Trophoblast cell (in vitro differentiated cells and primary cell): Measurements from ENCODE around the gene GTF3C5.
"Not testable (repeated sequence)": the region's sequence is repeated elsewhere in the genome, so short reads cannot be mapped to it uniquely, and the experiment has no call there.

Source experiments
- DNase-seq, 2 donors: peaks; one replicate each; pipeline ENCODE4 v3.0.0-alpha.2; 2016
- H2AFZ ChIP-seq: 2 replicates; pipeline ENCODE4 v1.6.1; 2013; ENCODE audit warnings: low read length, moderate library complexity, mild to moderate bottlenecking; ENCODE audit not compliant: insufficient read depth, poor library complexity
- H2AK5ac ChIP-seq: 2 replicates; pipeline ENCODE4 v1.6.1; 2013; ENCODE audit warnings: mild to moderate bottlenecking, low read length
- H2BK120ac ChIP-seq: 2 replicates; pipeline ENCODE4 v1.6.1; 2013; ENCODE audit warnings: low read length, mild to moderate bottlenecking, moderate library complexity; ENCODE audit not compliant: insufficient read depth, poor library complexity
- H2BK12ac ChIP-seq: 2 replicates; pipeline ENCODE4 v1.6.1; 2013; ENCODE audit warnings: mild to moderate bottlenecking, low read length, moderate library complexity
- H2BK5ac ChIP-seq: 2 replicates; pipeline ENCODE4 v1.6.1; 2013; ENCODE audit warnings: low read length, low read depth, moderate library complexity, mild to moderate bottlenecking; ENCODE audit not compliant: poor library complexity
- H3K14ac ChIP-seq: 2 replicates; pipeline ENCODE4 v1.6.1; 2013; ENCODE audit warnings: mild to moderate bottlenecking, low read length
- H3K18ac ChIP-seq: 2 replicates; pipeline ENCODE4 v1.6.1; 2013; ENCODE audit warnings: mild to moderate bottlenecking, low read length
- H3K23ac ChIP-seq: 2 replicates; pipeline ENCODE4 v1.6.1; 2013; ENCODE audit warnings: low read length
- H3K27ac ChIP-seq: 2 replicates; pipeline ENCODE4 v1.5.1; 2013; ENCODE audit warnings: low read depth, mild to moderate bottlenecking, inconsistent platforms, low read length, moderate library complexity
- H3K27me3 ChIP-seq: 2 replicates; pipeline ENCODE4 v1.6.1; 2013; ENCODE audit warnings: inconsistent platforms, mild to moderate bottlenecking, low read length, moderate library complexity; ENCODE audit not compliant: insufficient read depth
- H3K36me3 ChIP-seq, 2 experiments: 1 replicate in 1 of 2; 2 replicates in 1 of 2; pipeline ENCODE4 v1.6.1; 2013; ENCODE audit warnings: low read length in 2 of 2, mild to moderate bottlenecking in 2 of 2, moderate library complexity in 1 of 2; ENCODE audit not compliant: insufficient read depth in 2 of 2, control insufficient read depth in 1 of 2
- H3K4ac ChIP-seq: 2 replicates; pipeline ENCODE4 v1.6.1; 2013; ENCODE audit warnings: low read depth, mild to moderate bottlenecking, low read length, moderate library complexity
- H3K4me1 ChIP-seq, 2 experiments: 1 replicate in 1 of 2; 2 replicates in 1 of 2; pipeline ENCODE4 v1.6.1; 2013; ENCODE audit warnings: low read length in 2 of 2, mild to moderate bottlenecking in 2 of 2, moderate library complexity in 1 of 2; ENCODE audit not compliant: insufficient read depth in 2 of 2, control insufficient read depth in 1 of 2
- H3K4me2 ChIP-seq: 2 replicates; pipeline ENCODE4 v1.6.1; 2013; ENCODE audit warnings: inconsistent platforms, mild to moderate bottlenecking, low read length, moderate library complexity
- H3K4me3 ChIP-seq: 2 replicates; pipeline ENCODE4 v1.5.1; 2013; ENCODE audit warnings: mild to moderate bottlenecking, low read depth, low read length, inconsistent platforms
- H3K79me1 ChIP-seq: one replicate; pipeline ENCODE4 v1.6.1; 2013; ENCODE audit warnings: low read length
- H3K79me2 ChIP-seq: 2 replicates; pipeline ENCODE4 v1.6.1; 2013; ENCODE audit warnings: low read length, mild to moderate bottlenecking; ENCODE audit not compliant: control insufficient read depth, insufficient read depth, poor library complexity
- H3K9ac ChIP-seq: 2 replicates; pipeline ENCODE4 v1.6.1; 2013; ENCODE audit warnings: mild to moderate bottlenecking, low read length
- H3K9me3 ChIP-seq: 2 replicates; pipeline ENCODE4 v1.6.1; 2013; ENCODE audit warnings: low read depth, mild to moderate bottlenecking, control low read depth, inconsistent platforms, low read length; ENCODE audit not compliant: insufficient read depth
- H4K12ac ChIP-seq: 2 replicates; pipeline ENCODE4 v1.6.1; 2013; ENCODE audit warnings: low read depth, mild to moderate bottlenecking, low read length, moderate library complexity
- H4K8ac ChIP-seq: 2 replicates; pipeline ENCODE4 v1.6.1; 2013; ENCODE audit warnings: low read depth, mild to moderate bottlenecking, low read length, moderate library complexity
- H4K91ac ChIP-seq: one replicate; pipeline ENCODE4 v1.6.1; 2013; ENCODE audit warnings: low read depth, mild to moderate bottlenecking, low read length, moderate library complexity
- WGBS: extraction: QIAGEN DNeasy Blood & Tissue Kit; methylation state at CpG from one replicate; pipeline ENCODE4 v1.1.7; 2013; ENCODE audit warnings: missing lambda C conversion rate; ENCODE audit not compliant: insufficient read length, insufficient coverage; ENCODE audit errors: extremely low coverage; 5-methylcytosine and 5-hydroxymethylcytosine counted together

GTF3C5 gene

DNA sequence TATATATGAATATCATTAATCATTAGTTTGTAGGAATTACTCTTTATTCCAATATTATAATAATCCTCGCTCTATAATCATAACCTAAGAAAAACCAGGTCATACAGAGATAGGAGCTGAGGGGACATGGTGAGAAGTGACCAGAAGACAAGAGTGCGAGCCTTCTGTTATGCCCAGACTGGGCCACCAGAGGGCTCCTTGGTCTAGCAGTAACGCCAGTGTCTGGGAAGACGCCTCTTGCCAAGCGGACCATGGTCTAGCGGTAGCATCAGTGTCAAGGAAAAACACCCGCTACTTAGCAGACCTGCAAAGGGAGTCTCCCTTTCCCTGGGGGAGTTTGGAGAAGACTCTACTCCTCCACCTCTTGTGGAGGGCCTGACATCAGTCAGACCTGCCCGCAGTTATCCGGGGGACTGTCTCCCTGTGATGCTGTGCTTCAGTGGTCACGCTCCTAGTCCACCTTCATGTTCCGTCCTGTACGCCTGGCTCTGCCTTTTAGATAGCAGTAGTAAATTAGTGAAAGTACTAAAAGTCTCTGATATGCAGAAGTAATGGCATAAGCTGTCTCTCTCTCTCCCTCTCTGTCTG, 10.2 kb downstream of the GTF3C5 start:
- not testable (repeated sequence) for H3K79me1 ChIP-seq, H3K9me3 ChIP-seq, H2AFZ ChIP-seq, H3K4ac ChIP-seq, H3K4me1 ChIP-seq, H3K79me2 ChIP-seq, H4K8ac ChIP-seq, H3K4me2 ChIP-seq, H2BK120ac ChIP-seq, H2AK5ac ChIP-seq, H4K91ac ChIP-seq, H2BK5ac ChIP-seq, H3K23ac ChIP-seq, H3K9ac ChIP-seq, H3K27me3 ChIP-seq, H4K12ac ChIP-seq, H3K14ac ChIP-seq, H3K4me3 ChIP-seq, H2BK12ac ChIP-seq, H3K18ac ChIP-seq, H3K27ac ChIP-seq
- peaks cover 43 to 55% of the 10 kb centered on the region in 2 experiments for H3K36me3 ChIP-seq
- DNase-seq = peak; percentile 30 to 64
- WGBS = no CpG with 5 or more reads among the region's 12 CpGs

DNA sequence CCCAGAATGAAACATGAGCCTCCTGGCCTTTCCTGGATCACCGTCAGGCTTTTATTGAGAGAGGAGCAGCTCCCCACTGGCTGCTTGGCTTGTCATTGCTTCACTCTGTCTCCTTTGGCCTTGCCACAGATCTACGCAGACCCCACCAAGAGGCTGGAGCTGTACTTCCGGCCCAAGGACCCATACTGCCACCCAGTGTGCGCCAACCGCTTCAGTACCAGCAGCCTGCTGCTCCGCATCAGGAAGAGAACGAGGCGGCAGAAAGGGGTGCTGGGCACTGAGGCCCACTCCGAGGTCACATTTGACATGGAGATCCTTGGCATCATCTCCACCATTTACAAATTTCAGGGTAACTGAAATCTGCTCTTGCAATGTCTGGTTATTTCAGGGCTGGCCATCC, 11.2 kb downstream of the GTF3C5 start:
- Histone ChIP-seq H3K4me1 (no peaks in the 10 kb centered on the region), H3K23ac (no peak overlapping the region), H4K91ac (no peak overlapping the region), H3K18ac (no peak overlapping the region), H4K12ac (no peak overlapping the region), H3K27me3 (no peaks in the 10 kb centered on the region), H3K79me1 (no peaks in the 10 kb centered on the region), H3K4me3 (no peak overlapping the region), H3K14ac (no peak overlapping the region), H3K4me2 (no peak overlapping the region), H2BK12ac (no peak overlapping the region), H3K9ac (no peak overlapping the region), H3K27ac (no peak overlapping the region), H2AFZ (no peak overlapping the region), H3K79me2 (no peaks in the 10 kb centered on the region), H3K9me3 (no peaks in the 10 kb centered on the region), H4K8ac (no peak overlapping the region), H2AK5ac (no peak overlapping the region), H2BK5ac (no peak overlapping the region), H3K36me3 (peaks cover 52 to 62% of the 10 kb centered on the region in 2 experiments), H2BK120ac (no peak overlapping the region), H3K4ac (no peak overlapping the region)
- no CpG with 5 or more reads among the region's 9 CpGs for WGBS
- DNase-seq = no peak

DNA sequence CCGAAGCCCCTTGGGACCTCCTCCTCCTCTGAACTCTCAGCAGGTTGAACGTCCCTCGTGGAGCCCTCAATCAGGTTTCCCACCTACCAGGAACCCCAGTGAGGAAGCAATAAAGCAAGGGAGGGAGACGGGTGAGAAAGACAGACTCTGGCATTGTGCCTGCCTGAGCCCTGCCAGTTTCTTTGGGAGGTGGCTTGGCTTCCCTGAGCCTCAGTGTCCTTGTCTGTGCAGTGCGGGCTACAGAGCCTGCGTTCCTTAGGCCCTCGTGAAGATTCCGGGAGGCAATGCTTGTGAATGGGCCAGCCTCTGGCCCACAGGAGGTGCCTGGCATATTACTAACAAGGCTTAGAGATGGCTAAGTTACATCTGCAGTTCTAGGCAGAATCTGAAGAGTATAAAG, 11.9 kb downstream of the GTF3C5 start:
- Histone ChIP-seq H3K9ac (no peak overlapping the region), H3K4me1 (no peaks in the 10 kb centered on the region), H2AFZ (no peak overlapping the region), H4K8ac (no peak overlapping the region), H2BK5ac (no peak overlapping the region), H3K79me2 (no peaks in the 10 kb centered on the region), H2BK120ac (no peak overlapping the region), H2BK12ac (no peak overlapping the region), H3K23ac (no peak overlapping the region), H3K27me3 (no peaks in the 10 kb centered on the region), H3K18ac (no peak overlapping the region), H3K4me2 (no peak overlapping the region), H2AK5ac (no peak overlapping the region), H4K12ac (no peak overlapping the region), H3K79me1 (no peaks in the 10 kb centered on the region), H3K27ac (no peak overlapping the region), H4K91ac (no peak overlapping the region), H3K36me3 (peaks cover 54 to 61% of the 10 kb centered on the region in 2 experiments), H3K9me3 (no peaks in the 10 kb centered on the region), H3K4ac (no peak overlapping the region), H3K14ac (no peak overlapping the region), H3K4me3 (no peak overlapping the region)
- no peak for DNase-seq
- no CpG with 5 or more reads among the region's 8 CpGs for WGBS

DNA sequence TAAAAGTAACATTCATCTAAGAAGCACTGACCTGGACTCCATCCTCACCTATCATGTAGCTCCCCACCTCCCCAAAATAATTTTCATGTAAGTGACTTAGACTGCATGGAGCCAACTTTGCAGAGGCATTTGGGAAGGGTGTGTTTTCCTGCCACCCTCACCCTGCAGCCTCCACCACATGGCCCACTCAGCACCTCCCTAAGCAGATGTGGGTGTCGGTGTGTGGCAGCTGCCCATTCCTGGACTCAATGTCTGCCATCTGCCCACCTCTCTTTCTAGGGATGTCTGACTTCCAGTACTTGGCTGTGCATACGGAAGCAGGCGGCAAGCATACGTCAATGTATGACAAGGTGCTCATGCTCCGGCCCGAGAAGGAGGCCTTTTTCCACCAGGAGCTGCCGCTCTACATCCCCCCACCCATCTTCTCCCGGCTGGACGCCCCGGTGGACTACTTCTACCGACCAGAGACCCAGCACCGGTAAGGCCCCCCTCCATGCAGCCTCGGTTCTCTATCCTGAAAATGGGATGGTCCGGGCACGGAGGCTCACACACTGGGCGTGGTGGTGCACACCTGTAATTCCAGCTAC, 12.7 kb downstream of the GTF3C5 start:
- no peaks in the 10 kb centered on the region for H3K9me3 ChIP-seq
- no CpG with 5 or more reads among the region's 16 CpGs for WGBS
- no peak overlapping the region for H3K23ac ChIP-seq
- no peaks in the 10 kb centered on the region for H3K27me3 ChIP-seq
- H3K79me1 ChIP-seq = no peaks in the 10 kb centered on the region
- no peak overlapping the region for H2AK5ac ChIP-seq
- H3K9ac ChIP-seq = no peak overlapping the region
- H2BK5ac ChIP-seq = no peak overlapping the region
- H3K79me2 ChIP-seq = no peaks in the 10 kb centered on the region
- no peak overlapping the region for H4K91ac ChIP-seq
- no peak overlapping the region for H3K4me2 ChIP-seq
- no peak overlapping the region for H4K8ac ChIP-seq
- no peak overlapping the region for H4K12ac ChIP-seq
- no peak overlapping the region for H3K4ac ChIP-seq
- no peak overlapping the region for H2BK120ac ChIP-seq
- H3K27ac ChIP-seq = no peak overlapping the region
- H2BK12ac ChIP-seq = no peak overlapping the region
- H3K36me3 ChIP-seq = peaks cover 55 to 60% of the 10 kb centered on the region in 2 experiments
- no peak for DNase-seq
- no peak overlapping the region for H2AFZ ChIP-seq
- H3K4me1 ChIP-seq = no peaks in the 10 kb centered on the region
- H3K4me3 ChIP-seq = no peak overlapping the region
- H3K14ac ChIP-seq = no peak overlapping the region
- H3K18ac ChIP-seq = no peak overlapping the region
